SK-N-SH (cell line): Measurements from ENCODE around the gene NAGK. TPM values are rescaled to one million over a fixed set of nuclear protein-coding genes. Genes with fewer than 3 reads are reported as not detected.
"Not testable (repeated sequence)": the region's sequence is repeated elsewhere in the genome, so short reads cannot be mapped to it uniquely, and the experiment has no call there.

Source experiments
- CTCF ChIA-PET: fragments of 300-600, 350-600 bp; formaldehyde crosslinking; extraction: SDS; loops from one replicate; lab custom pipeline; 2021; lab: Yijun Ruan, JAX
- POLR2A ChIA-PET: fragments of 350-600 bp; sonication (Branson Sonifier 250); formaldehyde crosslinking; extraction: SDS; loops from one replicate; lab custom pipeline; 2020; ENCODE audit warnings: antibody characterized with exemption, inconsistent platforms; lab: Yijun Ruan, JAX
- DNase-seq: peaks from one replicate; pipeline ENCODE4 v3.0.0; 2012
- H2AFZ ChIP-seq: fragments of 200-600 bp; sonication (generic); 2 replicates; pipeline ENCODE4 v1.8.1; 2016; ENCODE audit warnings: antibody characterized with exemption, mild to moderate bottlenecking, low read depth
- H3F3A ChIP-seq: fragments of 200-600 bp; sonication (generic); replicated peaks from 2 replicates; pipeline ENCODE3; 2016; ENCODE audit warnings: antibody characterized with exemption, mild to moderate bottlenecking; ENCODE audit not compliant: insufficient read depth
- H3K27ac ChIP-seq, 2 experiments: fragments of 200-500 bp in 1 of 2; fragments of 200-600 bp in 1 of 2; sonication (Bioruptor generic) in 1 of 2; sonication (generic), shearing (Covaris generic) in 1 of 2; 2 replicates each; pipeline versions ENCODE4 v1.5.1 to v1.6.1; 2014 to 2016; ENCODE audit warnings: low read depth in 2 of 2, inconsistent platforms in 1 of 2, low read length in 1 of 2, mild to moderate bottlenecking in 1 of 2, mixed read lengths in 1 of 2
- H3K27me3 ChIP-seq: fragments of 200-600 bp; sonication (generic), shearing (Covaris generic); 2 replicates; pipeline ENCODE4 v1.6.1; 2016; ENCODE audit warnings: mixed run types; ENCODE audit not compliant: insufficient read depth
- H3K36me3 ChIP-seq, 2 experiments: fragments of 200-500 bp in 1 of 2; fragments of 200-600 bp in 1 of 2; sonication (Bioruptor generic) in 1 of 2; sonication (generic) in 1 of 2; replicated peaks in 1 of 2; 2 replicates each; pipeline versions ENCODE3 to v1.5.1; 2014 to 2016; ENCODE audit warnings: low read length in 1 of 2, mild to moderate bottlenecking in 1 of 2; ENCODE audit not compliant: insufficient read depth in 2 of 2, control insufficient read depth in 1 of 2
- H3K4me1 ChIP-seq, 2 experiments: fragments of 200-500 bp in 1 of 2; fragments of 200-600 bp in 1 of 2; sonication (Bioruptor generic) in 1 of 2; sonication (generic), shearing (Covaris generic) in 1 of 2; 2 replicates each; pipeline versions ENCODE4 v1.5.1 to v1.6.1; 2014 to 2016; ENCODE audit warnings: low read depth in 1 of 2, low read length in 1 of 2, mixed run types in 1 of 2; ENCODE audit not compliant: insufficient read depth in 2 of 2, control insufficient read depth in 1 of 2
- H3K4me2 ChIP-seq: fragments of 200-600 bp; sonication (generic), shearing (Covaris generic); 2 replicates; pipeline ENCODE4 v1.6.1; 2017; ENCODE audit warnings: mixed run types
- H3K4me3 ChIP-seq, 2 experiments: fragments of 200-500 bp in 1 of 2; fragments of 200-600 bp in 1 of 2; sonication (Bioruptor generic) in 1 of 2; sonication (generic), shearing (Covaris generic) in 1 of 2; 2 replicates each; pipeline versions ENCODE4 v1.5.1 to v1.8.1; 2014 to 2016; ENCODE audit warnings: low read depth in 2 of 2, inconsistent platforms in 1 of 2, low read length in 1 of 2, mild to moderate bottlenecking in 1 of 2, mixed read lengths in 1 of 2, moderate library complexity in 1 of 2
- H3K79me2 ChIP-seq: fragments of 200-600 bp; sonication (generic); 2 replicates; pipeline ENCODE4 v1.8.1; 2017; ENCODE audit warnings: mild to moderate bottlenecking; ENCODE audit not compliant: insufficient read depth
- H3K9ac ChIP-seq: fragments of 200-600 bp; sonication (generic); 2 replicates; pipeline ENCODE4 v1.6.1; 2017; ENCODE audit warnings: mixed run types
- H3K9me2 ChIP-seq: fragments of 200-600 bp; sonication (generic); 2 replicates; pipeline ENCODE4 v1.6.1; 2017; ENCODE audit warnings: mixed run types
- H3K9me3 ChIP-seq: fragments of 200-600 bp; sonication (generic); 2 replicates; pipeline ENCODE4 v1.6.1; 2017; ENCODE audit warnings: mixed run types, mild to moderate bottlenecking, moderate library complexity
- H4K20me1 ChIP-seq: fragments of 200-600 bp; sonication (generic); 2 replicates; pipeline ENCODE4 v1.6.1; 2017; ENCODE audit warnings: mild to moderate bottlenecking, mixed run types; ENCODE audit not compliant: insufficient read depth
- CHD2 ChIP-seq: fragments of 150-350 bp; IDR thresholded peaks from 2 replicates; pipeline ENCODE4 v1.6.1; 2018; ENCODE audit warnings: low read length; ENCODE audit not compliant: partially characterized antibody
- EZH2phosphoT487 ChIP-seq: fragments of 200-600 bp; sonication (generic); IDR thresholded peaks from 2 replicates; pipeline ENCODE4 v1.6.1; 2017; ENCODE audit warnings: low read depth, mixed run types, mild to moderate bottlenecking, antibody characterized with exemption, moderate library complexity, borderline replicate concordance
- FOSL2 ChIP-seq: IDR thresholded peaks from 2 replicates; pipeline ENCODE4 v1.4.0; 2012; ENCODE audit warnings: low read depth, mild to moderate bottlenecking, moderate library complexity, borderline replicate concordance
- GABPA ChIP-seq: IDR thresholded peaks from 2 replicates; pipeline ENCODE4 v1.4.0; 2012; ENCODE audit warnings: low read depth, mild to moderate bottlenecking
- JUND ChIP-seq: IDR thresholded peaks from 2 replicates; pipeline ENCODE4 v1.4.0; 2012
- MAX ChIP-seq: IDR thresholded peaks from 2 replicates; pipeline ENCODE4 v1.4.0; 2012; ENCODE audit warnings: low read depth
- NRF1 ChIP-seq: IDR thresholded peaks from 2 replicates; pipeline ENCODE4 v1.6.1; 2012; ENCODE audit warnings: low read depth, mild to moderate bottlenecking, low read length
- RCOR1 ChIP-seq: fragments of 150-350 bp; IDR thresholded peaks from 2 replicates; pipeline ENCODE4 v1.6.1; 2017; ENCODE audit warnings: antibody characterized with exemption, low read length
- TAF1 ChIP-seq: IDR thresholded peaks from 2 replicates; pipeline ENCODE4 v1.6.1; 2012; ENCODE audit warnings: low read depth, mild to moderate bottlenecking, low read length, moderate library complexity, borderline replicate concordance
- TCF12 ChIP-seq: IDR thresholded peaks from 2 replicates; pipeline ENCODE4 v1.4.0; 2012
- WGBS: methylation state at CpG from one replicate; pipeline ENCODE4 v1.1.6; 2017; ENCODE audit warnings: low lambda C conversion rate; 5-methylcytosine and 5-hydroxymethylcytosine counted together
- polyA plus RNA-seq, 3 experiments: library from polyadenylated mRNA; depleted of rRNA; stranded (reverse); fragments of >200 nt; gene quantifications; 2 replicates each; pipeline ENCODE4 v1.2.3, GENCODE V29; 2012
- TF ChIP-seq, protein P1 (sequence below): fragments of 150-350 bp; IDR thresholded peaks from 2 replicates; pipeline ENCODE4 v1.6.1; 2016; ENCODE audit warnings: mild to moderate bottlenecking, low read depth, low read length
- TF ChIP-seq, protein P2 (sequence below): IDR thresholded peaks from 2 replicates; pipeline ENCODE4 v1.4.0; 2012; ENCODE audit warnings: low read depth, borderline replicate concordance

Gene NAGK
- polyA plus RNA-seq, 1 of the 3 experiments (the other 2 are of a cell fraction), result 83.6 TPM

DNA sequence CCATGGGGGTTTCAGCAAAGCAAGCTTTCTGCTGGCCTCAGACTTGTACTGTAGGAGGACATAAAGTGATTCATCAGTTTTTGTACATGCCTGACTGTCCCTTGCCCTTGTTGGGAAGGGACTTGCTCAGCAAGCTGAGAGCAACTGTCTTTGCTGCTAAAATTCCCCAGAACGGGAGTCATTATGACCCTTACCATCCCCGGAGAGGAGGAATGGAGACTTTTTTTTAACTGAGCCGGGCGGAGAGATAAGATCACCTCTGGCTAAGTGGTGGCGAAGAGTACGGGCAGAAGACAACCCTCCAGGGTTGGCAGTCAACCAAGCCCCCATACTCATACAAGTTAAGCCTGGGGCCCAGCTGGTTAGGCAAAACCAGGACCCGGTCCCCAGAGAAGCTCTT lies 20.4 kb upstream of the NAGK start:
- H3K4me2 ChIP-seq, result no peak overlapping the region
- H3K4me1 ChIP-seq, result no peaks in the 10 kb centered on the region; a peak in 1 of 4 replicates
- no peak overlapping the region for H2AFZ ChIP-seq
- CTCF ChIA-PET, result interaction anchor here (0.8 kb wide), 1 partner anchor 128 kb away, joined by 3 read pairs; no protein-coding TSS in a partner anchor
- no peak for TF ChIP-seq GABPA
- TF ChIP-seq, protein P1, sequence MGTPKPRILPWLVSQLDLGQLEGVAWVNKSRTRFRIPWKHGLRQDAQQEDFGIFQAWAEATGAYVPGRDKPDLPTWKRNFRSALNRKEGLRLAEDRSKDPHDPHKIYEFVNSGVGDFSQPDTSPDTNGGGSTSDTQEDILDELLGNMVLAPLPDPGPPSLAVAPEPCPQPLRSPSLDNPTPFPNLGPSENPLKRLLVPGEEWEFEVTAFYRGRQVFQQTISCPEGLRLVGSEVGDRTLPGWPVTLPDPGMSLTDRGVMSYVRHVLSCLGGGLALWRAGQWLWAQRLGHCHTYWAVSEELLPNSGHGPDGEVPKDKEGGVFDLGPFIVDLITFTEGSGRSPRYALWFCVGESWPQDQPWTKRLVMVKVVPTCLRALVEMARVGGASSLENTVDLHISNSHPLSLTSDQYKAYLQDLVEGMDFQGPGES, result no peak
- TF ChIP-seq, protein P2, sequence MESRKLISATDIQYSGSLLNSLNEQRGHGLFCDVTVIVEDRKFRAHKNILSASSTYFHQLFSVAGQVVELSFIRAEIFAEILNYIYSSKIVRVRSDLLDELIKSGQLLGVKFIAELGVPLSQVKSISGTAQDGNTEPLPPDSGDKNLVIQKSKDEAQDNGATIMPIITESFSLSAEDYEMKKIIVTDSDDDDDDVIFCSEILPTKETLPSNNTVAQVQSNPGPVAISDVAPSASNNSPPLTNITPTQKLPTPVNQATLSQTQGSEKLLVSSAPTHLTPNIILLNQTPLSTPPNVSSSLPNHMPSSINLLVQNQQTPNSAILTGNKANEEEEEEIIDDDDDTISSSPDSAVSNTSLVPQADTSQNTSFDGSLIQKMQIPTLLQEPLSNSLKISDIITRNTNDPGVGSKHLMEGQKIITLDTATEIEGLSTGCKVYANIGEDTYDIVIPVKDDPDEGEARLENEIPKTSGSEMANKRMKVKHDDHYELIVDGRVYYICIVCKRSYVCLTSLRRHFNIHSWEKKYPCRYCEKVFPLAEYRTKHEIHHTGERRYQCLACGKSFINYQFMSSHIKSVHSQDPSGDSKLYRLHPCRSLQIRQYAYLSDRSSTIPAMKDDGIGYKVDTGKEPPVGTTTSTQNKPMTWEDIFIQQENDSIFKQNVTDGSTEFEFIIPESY, result no peak
- no peak for TF ChIP-seq TAF1
- no peak for TF ChIP-seq MAX
- TF ChIP-seq TCF12, result no peak
- TF ChIP-seq EZH2phosphoT487, result no peak
- no peak for TF ChIP-seq CHD2
- no peak for TF ChIP-seq FOSL2
- no peak for TF ChIP-seq JUND
- TF ChIP-seq RCOR1, result no peak
- no peak for TF ChIP-seq NRF1
- H4K20me1 ChIP-seq, result no peaks in the 10 kb centered on the region
- H3K27me3 ChIP-seq, result peaks cover 21% of the 10 kb centered on the region; the same call in 1 of the 2 replicates
- no peaks in the 10 kb centered on the region for H3F3A ChIP-seq
- WGBS, result 60% methylated on average over 6 of the region's 7 CpGs
- no peaks in the 10 kb centered on the region for H3K9me3 ChIP-seq
- H3K4me3 ChIP-seq, result no peak overlapping the region
- no peak overlapping the region for H3K27ac ChIP-seq
- POLR2A ChIA-PET, result no interaction called here
- H3K9ac ChIP-seq, result no peak overlapping the region
- no peaks in the 10 kb centered on the region for H3K9me2 ChIP-seq
- H3K36me3 ChIP-seq, result no peaks in the 10 kb centered on the region
- no peaks in the 10 kb centered on the region for H3K79me2 ChIP-seq
- no peak for DNase-seq

DNA sequence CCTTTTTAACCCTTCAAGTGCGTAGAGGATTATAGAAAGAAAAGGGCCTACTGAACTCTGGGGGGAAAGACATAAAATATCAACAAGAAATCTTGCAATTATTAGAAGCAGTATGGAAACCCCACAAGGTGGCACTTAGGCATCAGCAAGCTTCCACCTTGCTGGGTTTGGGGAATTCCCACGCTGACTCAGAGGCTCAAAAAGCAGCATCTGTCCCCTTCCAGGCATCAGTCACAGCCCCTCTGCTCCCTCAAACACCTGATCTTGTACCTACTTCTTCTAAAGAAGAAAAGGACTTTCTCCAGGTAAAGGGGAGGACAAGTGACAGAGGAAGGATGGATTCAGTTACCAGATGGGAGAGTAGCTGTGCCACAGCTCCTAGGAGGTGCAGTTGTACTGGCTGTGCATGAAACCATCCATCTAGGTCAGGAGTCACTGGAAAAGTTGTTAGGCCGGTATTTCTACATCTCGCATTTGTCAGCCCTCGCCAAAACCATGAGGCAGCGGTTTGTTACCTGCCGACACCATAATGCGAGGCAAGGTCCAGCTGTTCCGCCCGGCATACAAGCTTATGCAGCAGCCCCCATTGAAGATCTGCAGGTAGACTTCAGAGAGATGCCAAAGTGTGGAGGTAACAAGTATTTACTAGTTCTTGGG lies 18.6 kb upstream of the NAGK start:
- H3K79me2 ChIP-seq, H3K9me2 ChIP-seq, H3K4me3 ChIP-seq, H3K9me3 ChIP-seq, H3K27ac ChIP-seq, CTCF ChIA-PET, H3K9ac ChIP-seq, H2AFZ ChIP-seq, H3K36me3 ChIP-seq, H4K20me1 ChIP-seq, H3F3A ChIP-seq, H3K4me1 ChIP-seq, DNase-seq, POLR2A ChIA-PET, H3K4me2 ChIP-seq: not testable (repeated sequence)
- peaks cover 21% of the 10 kb centered on the region; the same call in 1 of the 2 replicates for H3K27me3 ChIP-seq
- 69% methylated on average over 10 of the region's 10 CpGs for WGBS

- H3K4me2 ChIP-seq, H3K36me3 ChIP-seq, H3K9me2 ChIP-seq, H4K20me1 ChIP-seq, H3K4me3 ChIP-seq, H3F3A ChIP-seq, H3K4me1 ChIP-seq, H3K79me2 ChIP-seq, H3K9me3 ChIP-seq, H3K27ac ChIP-seq, H2AFZ ChIP-seq, H3K9ac ChIP-seq, POLR2A ChIA-PET, DNase-seq: not testable (repeated sequence)
- peaks cover 10% of the 10 kb centered on the region; the same call in 1 of the 2 replicates for H3K27me3 ChIP-seq
- CTCF ChIA-PET, result interaction anchor here (1.4 kb wide), 1 partner anchor 13 kb away, joined by 4 read pairs; the partner anchor contains the start of gene NAGK
- 50% methylated on average over 10 of the region's 10 CpGs for WGBS
Observed at GRCh38 chr2:71055206-71055740, 13.2 kb upstream of the NAGK start.
